Body of pancreas (tissue), 4 donors: ENCODE measurements around the gene TRIAP1.

ENCODE experiments used
- POLR2A ChIP-seq, 3 donors: fragments of 450-650 bp; IDR thresholded peaks; one replicate each; pipeline ENCODE4 v1.6.1; 2016; ENCODE audit warnings: antibody characterized with exemption in 3 of 3, mild to moderate bottlenecking in 2 of 3
- TF ChIP-seq, protein P1 (sequence below), 7 experiments: fragments of 450-650 bp in 4 of 7; fragments of 200-600 bp in 3 of 7; sonication (generic) in 3 of 7; IDR thresholded peaks; one replicate each; pipeline ENCODE4 v1.5.1; 2016 to 2019; ENCODE audit warnings: antibody characterized with exemption in 7 of 7

DNA sequence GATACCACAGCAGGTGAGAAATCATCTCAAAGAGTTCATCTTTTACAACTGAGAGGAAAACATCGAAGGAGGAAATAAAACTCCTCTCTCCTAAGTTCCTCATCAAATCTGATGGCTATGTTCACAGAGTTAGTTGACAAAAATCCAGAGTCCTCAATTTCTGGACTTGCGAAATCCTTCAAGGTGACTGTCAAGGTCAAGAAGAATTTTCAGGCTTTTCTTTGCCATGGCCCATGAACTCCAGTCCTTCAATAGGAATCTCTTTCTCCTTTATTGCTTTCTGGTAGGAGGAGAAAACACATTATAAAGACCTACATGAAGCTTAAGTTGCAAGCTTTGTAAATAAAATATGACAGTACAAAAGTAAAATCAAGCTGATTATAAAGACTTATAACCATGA lies 1.5 kb downstream of the TRIAP1 start:
- TF ChIP-seq, protein P1, sequence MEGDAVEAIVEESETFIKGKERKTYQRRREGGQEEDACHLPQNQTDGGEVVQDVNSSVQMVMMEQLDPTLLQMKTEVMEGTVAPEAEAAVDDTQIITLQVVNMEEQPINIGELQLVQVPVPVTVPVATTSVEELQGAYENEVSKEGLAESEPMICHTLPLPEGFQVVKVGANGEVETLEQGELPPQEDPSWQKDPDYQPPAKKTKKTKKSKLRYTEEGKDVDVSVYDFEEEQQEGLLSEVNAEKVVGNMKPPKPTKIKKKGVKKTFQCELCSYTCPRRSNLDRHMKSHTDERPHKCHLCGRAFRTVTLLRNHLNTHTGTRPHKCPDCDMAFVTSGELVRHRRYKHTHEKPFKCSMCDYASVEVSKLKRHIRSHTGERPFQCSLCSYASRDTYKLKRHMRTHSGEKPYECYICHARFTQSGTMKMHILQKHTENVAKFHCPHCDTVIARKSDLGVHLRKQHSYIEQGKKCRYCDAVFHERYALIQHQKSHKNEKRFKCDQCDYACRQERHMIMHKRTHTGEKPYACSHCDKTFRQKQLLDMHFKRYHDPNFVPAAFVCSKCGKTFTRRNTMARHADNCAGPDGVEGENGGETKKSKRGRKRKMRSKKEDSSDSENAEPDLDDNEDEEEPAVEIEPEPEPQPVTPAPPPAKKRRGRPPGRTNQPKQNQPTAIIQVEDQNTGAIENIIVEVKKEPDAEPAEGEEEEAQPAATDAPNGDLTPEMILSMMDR (IDR thresholded peaks at IDR 0.05) = no peak
- TF ChIP-seq POLR2A (IDR thresholded peaks at IDR 0.05) = no peak
